Panc1 (cell line): ENCODE results near the gene ARL2BP. TPM values are rescaled to one million over a fixed set of nuclear protein-coding genes. Genes with fewer than 3 reads are reported as not detected.

Experiments used
- ATAC-seq: fragments of 200-7000 bp; cut with Tn5 transposase; 2 replicates; pipeline ENCODE4 v1.9.1; 2020; ENCODE audit warnings: mild to moderate bottlenecking, moderate library complexity
- Bru-seq: library from RNA; stranded (reverse); fragments of 400-500 nt; gene quantifications from one replicate; lab custom pipeline; 2021; lab: Mats Ljungman, UMichigan
- BruChase-seq, 2 experiments: library from RNA; stranded (reverse); fragments of 400-500 nt; gene quantifications; one replicate each; lab custom pipeline; 2021; lab: Mats Ljungman, UMichigan
- BruUV-seq: library from RNA; stranded (reverse); fragments of 400-500 nt; replicated peaks from 2 replicates; lab custom pipeline; 2021; lab: Mats Ljungman, UMichigan
- CTCF ChIA-PET: fragments of 300-600 bp; sonication (Branson Sonifier 250); formaldehyde crosslinking; loops from one replicate; lab custom pipeline; 2022; ENCODE audit warnings: antibody characterized with exemption; lab: Charles Lee
- POLR2A ChIA-PET: fragments of 300-600 bp; sonication (Branson Sonifier 250); formaldehyde crosslinking; loops from one replicate; lab custom pipeline; 2022; ENCODE audit warnings: antibody characterized with exemption; lab: Charles Lee
- DNase-seq: peaks from one replicate; pipeline ENCODE4 v3.0.0-alpha.2; 2010; ENCODE audit warnings: low read depth, low spot score
- H3K27ac ChIP-seq: 2 replicates; pipeline ENCODE4 v1.5.1; 2011; ENCODE audit warnings: mild to moderate bottlenecking, low read length, inconsistent platforms
- H3K27me3 ChIP-seq: fragments of 200-500 bp; sonication (Bioruptor generic); 2 replicates; pipeline ENCODE4 v1.6.0; 2014; ENCODE audit warnings: low read length, inconsistent platforms; ENCODE audit not compliant: control insufficient read depth, insufficient read depth
- H3K36me3 ChIP-seq: fragments of 200-500 bp; sonication (Bioruptor generic); 2 replicates; pipeline ENCODE4 v1.5.1; 2014; ENCODE audit warnings: inconsistent platforms, mild to moderate bottlenecking, low read length, moderate library complexity; ENCODE audit not compliant: control insufficient read depth, insufficient read depth
- H3K4me1 ChIP-seq: 2 replicates; pipeline ENCODE4 v1.5.1; 2011; ENCODE audit warnings: inconsistent platforms, mild to moderate bottlenecking, low read length, moderate library complexity; ENCODE audit not compliant: control insufficient read depth, insufficient read depth
- H3K4me3 ChIP-seq, 2 experiments: 2 replicates each; pipeline ENCODE4 v1.5.1; 2011 to 2012; ENCODE audit warnings: low read depth in 2 of 2, low read length in 2 of 2, mild to moderate bottlenecking in 2 of 2, inconsistent platforms in 1 of 2, moderate library complexity in 1 of 2
- H3K9me3 ChIP-seq: fragments of 200-500 bp; sonication (Bioruptor generic); 2 replicates; pipeline ENCODE4 v1.5.1; 2014; ENCODE audit warnings: low read depth, mild to moderate bottlenecking, inconsistent platforms, low read length, moderate library complexity; ENCODE audit not compliant: control insufficient read depth, insufficient read depth
- POLR2AphosphoS5 ChIP-seq: IDR thresholded peaks from 2 replicates; pipeline ENCODE4 v1.6.1; 2012; ENCODE audit warnings: mild to moderate bottlenecking, low read depth, low read length, moderate library complexity
- SIN3A ChIP-seq: IDR thresholded peaks from 2 replicates; pipeline ENCODE4 v1.6.1; 2012; ENCODE audit warnings: low read depth, mild to moderate bottlenecking, low read length, moderate library complexity, borderline replicate concordance; ENCODE audit not compliant: insufficient read depth
- TCF7L2 ChIP-seq: IDR thresholded peaks from 2 replicates; pipeline ENCODE4 v1.6.1; 2011; ENCODE audit warnings: mild to moderate bottlenecking, low read depth, low read length, inconsistent platforms
- in situ Hi-C: cut with HindIII; loops from 2 replicates; pipeline ENCODE4 v1.10.0; 2016; ENCODE audit warnings: low sequenced_read_pairs, low pct_unique_long_range_greater_than_20kb
- intact Hi-C: fragments of 100-400 bp; cut with micrococcal nuclease; formaldehyde crosslinking; loops from one replicate; pipeline ENCODE4 v1.10.0; 2022; ENCODE audit not compliant: unreplicated experiment
- long read RNA-seq: library from polyadenylated mRNA; unstranded; transcript quantifications from one replicate; pipeline ENCODE4 v2.0.0, GENCODE V29; 2021; ENCODE audit not compliant: unreplicated experiment
- polyA plus RNA-seq: library from polyadenylated mRNA; unstranded; fragments of >200 nt; gene quantifications from one replicate; pipeline ENCODE4 v1.2.1, GENCODE V29; 2012; ENCODE audit warnings: missing spikeins; ENCODE audit not compliant: insufficient read length
- total RNA-seq: library from RNA; stranded (reverse); gene quantifications from one replicate; pipeline ENCODE4 v1.2.1, GENCODE V29; 2021; ENCODE audit not compliant: unreplicated experiment
- TF ChIP-seq, protein P1 (sequence below): fragments of 450-650 bp; IDR thresholded peaks from 2 replicates; pipeline ENCODE4 v1.5.1; 2017; ENCODE audit warnings: mild to moderate bottlenecking
- TF ChIP-seq, protein P2 (sequence below), 2 experiments: IDR thresholded peaks; 2 replicates each; pipeline ENCODE4 v1.6.1; 2011 to 2012; ENCODE audit warnings: low read depth in 2 of 2, control low read depth in 1 of 2, low read length in 1 of 2, mild to moderate bottlenecking in 1 of 2, moderate library complexity in 1 of 2; ENCODE audit not compliant: insufficient read depth in 1 of 2

ARL2BP gene
- 47.7 TPM for total RNA-seq
- polyA plus RNA-seq, result 45.3 TPM
- percentile 70 among the genes with signal in this experiment for Bru-seq, nascent RNA
- percentile 87 among the genes with signal in this experiment for BruChase-seq, experiment 1, labeled RNA remaining after a 2-hour chase
- percentile 96 among the genes with signal in this experiment for BruChase-seq, experiment 2, labeled RNA remaining after a 6-hour chase
- long read RNA-seq, transcript ARL2BP-201 (6 exons, 2,130 nt), result major isoform, 79 of 88 reads
- long read RNA-seq, partial matches to known transcripts, result 0 of 88 reads
- long read RNA-seq, other reads (novel, unspliced or antisense), result 8 of 88 reads

DNA sequence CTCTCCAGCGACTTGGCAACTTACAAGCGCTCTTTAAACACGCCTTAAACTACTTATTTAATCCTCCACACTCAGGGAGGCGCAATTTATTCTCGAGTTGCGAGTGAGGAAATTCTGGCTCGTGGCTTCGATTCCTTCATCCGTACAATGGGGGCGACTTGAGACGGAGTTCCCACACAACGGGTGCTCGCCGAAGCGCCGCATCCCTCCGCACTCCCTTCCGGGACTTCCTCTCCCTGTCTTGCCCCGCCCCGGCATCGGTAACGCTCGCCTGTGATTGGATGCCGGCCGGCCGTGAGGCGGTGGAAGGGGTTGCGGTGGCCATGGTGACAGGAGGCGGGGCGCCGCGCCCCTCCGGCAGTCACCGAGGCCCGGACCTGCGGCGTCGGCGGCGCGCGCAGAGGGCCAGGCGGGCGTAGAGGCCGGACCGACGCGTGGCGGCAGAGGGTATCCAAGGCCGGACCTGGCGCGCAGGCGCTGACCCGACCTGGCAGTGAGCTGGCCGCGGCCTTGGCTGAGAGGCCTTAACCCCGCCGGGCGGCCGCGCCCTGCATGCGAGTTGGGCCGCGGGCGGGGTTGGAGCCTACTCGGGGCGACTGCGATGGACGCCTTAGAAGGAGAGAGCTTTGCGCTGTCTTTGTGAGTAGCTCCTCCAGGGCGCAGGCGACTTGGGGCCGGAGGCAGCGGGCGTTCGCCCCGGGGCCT is at the start of gene ARL2BP:
Gene ARL2BP (plus strand): TSS at position 493 of the 705 bp plus-strand sequence. CDS start 109 bp downstream, at position 602.
- POLR2A ChIA-PET, result interaction anchor here (0.8 kb wide), 1 partner anchor 9 kb away, joined by 3 read pairs; no protein-coding TSS in a partner anchor
- BruUV-seq, result no TSS peak
- Histone ChIP-seq H3K4me3 (peak within 1 kb of the TSS; percentile 65 to 68), H3K36me3 (peaks cover 9% of the 10 kb centered on the region), H3K27me3 (no peaks in the 10 kb centered on the region), H3K4me1 (no peaks in the 10 kb centered on the region), H3K9me3 (no peaks in the 10 kb centered on the region), H3K27ac (peak within 1 kb of the TSS; percentile 94)
- TF ChIP-seq, protein P1, sequence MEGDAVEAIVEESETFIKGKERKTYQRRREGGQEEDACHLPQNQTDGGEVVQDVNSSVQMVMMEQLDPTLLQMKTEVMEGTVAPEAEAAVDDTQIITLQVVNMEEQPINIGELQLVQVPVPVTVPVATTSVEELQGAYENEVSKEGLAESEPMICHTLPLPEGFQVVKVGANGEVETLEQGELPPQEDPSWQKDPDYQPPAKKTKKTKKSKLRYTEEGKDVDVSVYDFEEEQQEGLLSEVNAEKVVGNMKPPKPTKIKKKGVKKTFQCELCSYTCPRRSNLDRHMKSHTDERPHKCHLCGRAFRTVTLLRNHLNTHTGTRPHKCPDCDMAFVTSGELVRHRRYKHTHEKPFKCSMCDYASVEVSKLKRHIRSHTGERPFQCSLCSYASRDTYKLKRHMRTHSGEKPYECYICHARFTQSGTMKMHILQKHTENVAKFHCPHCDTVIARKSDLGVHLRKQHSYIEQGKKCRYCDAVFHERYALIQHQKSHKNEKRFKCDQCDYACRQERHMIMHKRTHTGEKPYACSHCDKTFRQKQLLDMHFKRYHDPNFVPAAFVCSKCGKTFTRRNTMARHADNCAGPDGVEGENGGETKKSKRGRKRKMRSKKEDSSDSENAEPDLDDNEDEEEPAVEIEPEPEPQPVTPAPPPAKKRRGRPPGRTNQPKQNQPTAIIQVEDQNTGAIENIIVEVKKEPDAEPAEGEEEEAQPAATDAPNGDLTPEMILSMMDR, result peak; percentile 18; the same call in 1 of the 2 replicates
- 0 out of 2 replicates have a peak, but pooled peaks have one; percentile 41 for TF ChIP-seq SIN3A
- peak; percentile 82 for TF ChIP-seq POLR2AphosphoS5
- TF ChIP-seq, protein P2, sequence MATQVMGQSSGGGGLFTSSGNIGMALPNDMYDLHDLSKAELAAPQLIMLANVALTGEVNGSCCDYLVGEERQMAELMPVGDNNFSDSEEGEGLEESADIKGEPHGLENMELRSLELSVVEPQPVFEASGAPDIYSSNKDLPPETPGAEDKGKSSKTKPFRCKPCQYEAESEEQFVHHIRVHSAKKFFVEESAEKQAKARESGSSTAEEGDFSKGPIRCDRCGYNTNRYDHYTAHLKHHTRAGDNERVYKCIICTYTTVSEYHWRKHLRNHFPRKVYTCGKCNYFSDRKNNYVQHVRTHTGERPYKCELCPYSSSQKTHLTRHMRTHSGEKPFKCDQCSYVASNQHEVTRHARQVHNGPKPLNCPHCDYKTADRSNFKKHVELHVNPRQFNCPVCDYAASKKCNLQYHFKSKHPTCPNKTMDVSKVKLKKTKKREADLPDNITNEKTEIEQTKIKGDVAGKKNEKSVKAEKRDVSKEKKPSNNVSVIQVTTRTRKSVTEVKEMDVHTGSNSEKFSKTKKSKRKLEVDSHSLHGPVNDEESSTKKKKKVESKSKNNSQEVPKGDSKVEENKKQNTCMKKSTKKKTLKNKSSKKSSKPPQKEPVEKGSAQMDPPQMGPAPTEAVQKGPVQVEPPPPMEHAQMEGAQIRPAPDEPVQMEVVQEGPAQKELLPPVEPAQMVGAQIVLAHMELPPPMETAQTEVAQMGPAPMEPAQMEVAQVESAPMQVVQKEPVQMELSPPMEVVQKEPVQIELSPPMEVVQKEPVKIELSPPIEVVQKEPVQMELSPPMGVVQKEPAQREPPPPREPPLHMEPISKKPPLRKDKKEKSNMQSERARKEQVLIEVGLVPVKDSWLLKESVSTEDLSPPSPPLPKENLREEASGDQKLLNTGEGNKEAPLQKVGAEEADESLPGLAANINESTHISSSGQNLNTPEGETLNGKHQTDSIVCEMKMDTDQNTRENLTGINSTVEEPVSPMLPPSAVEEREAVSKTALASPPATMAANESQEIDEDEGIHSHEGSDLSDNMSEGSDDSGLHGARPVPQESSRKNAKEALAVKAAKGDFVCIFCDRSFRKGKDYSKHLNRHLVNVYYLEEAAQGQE (IDR thresholded peaks at IDR 0.05; ENCODE audit: insufficient read depth in 1 of 2, low read depth in 2 of 2, low read length in 1 of 2), result no peak
- TF ChIP-seq TCF7L2, result peak; percentile 40; the same call in 1 of the 2 replicates
- ATAC-seq, result peak; percentile 99
- peak; percentile 87 for DNase-seq
- intact Hi-C loops (no loop called here), in situ Hi-C loops (no loop called here)
- CTCF ChIA-PET, result no interaction called here

DNA sequence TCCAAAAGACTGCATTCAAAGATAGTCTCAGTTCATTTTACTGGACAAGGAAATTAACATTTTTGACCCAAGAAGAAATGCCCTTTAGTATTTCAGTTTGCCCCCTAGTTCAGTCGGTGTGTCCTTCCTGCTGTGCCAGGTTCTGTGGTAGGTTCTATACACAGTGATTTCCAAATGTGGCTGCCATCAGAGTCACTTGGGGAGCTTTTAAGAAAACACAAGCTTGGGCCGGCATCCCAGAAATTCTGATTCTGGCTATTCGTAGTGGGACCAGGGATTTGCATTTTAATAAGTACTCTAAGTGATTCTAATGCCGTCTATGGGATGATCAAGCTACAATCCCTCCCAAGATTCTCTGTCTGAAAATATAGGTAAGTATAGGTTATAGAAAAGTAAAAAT is 48.8 kb upstream of the ARL2BP start:
- Histone ChIP-seq H3K4me3 (no peak overlapping the region), H3K36me3 (no peaks in the 10 kb centered on the region), H3K9me3 (no peaks in the 10 kb centered on the region), H3K4me1 (peaks cover 35% of the 10 kb centered on the region), H3K27me3 (no peaks in the 10 kb centered on the region), H3K27ac (peak overlapping the region; percentile 34; the same call in 1 of the 2 replicates)
- TF ChIP-seq TCF7L2 (no peak), SIN3A (no peak), POLR2AphosphoS5 (no peak)
- TF ChIP-seq, protein P1, result no peak
- TF ChIP-seq, protein P2 (IDR thresholded peaks at IDR 0.05; ENCODE audit: insufficient read depth in 1 of 2, low read depth in 2 of 2, low read length in 1 of 2), result no peak
- intact Hi-C loops, result no loop called here
- DNase-seq, result no peak
- ChIA-PET POLR2A (no interaction called here), CTCF (no interaction called here)
- in situ Hi-C loops, result no loop called here
- no peak for ATAC-seq
- no TSS peak for BruUV-seq
